SK-N-SH (cell line): ENCODE results near the gene STAMBP. TPM values are rescaled to one million over a fixed set of nuclear protein-coding genes. Genes with fewer than 3 reads are reported as not detected.

Source experiments
- CTCF ChIA-PET: fragments of 300-600, 350-600 bp; formaldehyde crosslinking; extraction: SDS; loops from one replicate; lab custom pipeline; 2021; lab: Yijun Ruan, JAX
- POLR2A ChIA-PET: fragments of 350-600 bp; sonication (Branson Sonifier 250); formaldehyde crosslinking; extraction: SDS; loops from one replicate; lab custom pipeline; 2020; ENCODE audit warnings: antibody characterized with exemption, inconsistent platforms; lab: Yijun Ruan, JAX
- DNase-seq: peaks from one replicate; pipeline ENCODE4 v3.0.0; 2012
- H2AFZ ChIP-seq: fragments of 200-600 bp; sonication (generic); 2 replicates; pipeline ENCODE4 v1.8.1; 2016; ENCODE audit warnings: antibody characterized with exemption, mild to moderate bottlenecking, low read depth
- H3F3A ChIP-seq: fragments of 200-600 bp; sonication (generic); replicated peaks from 2 replicates; pipeline ENCODE3; 2016; ENCODE audit warnings: antibody characterized with exemption, mild to moderate bottlenecking; ENCODE audit not compliant: insufficient read depth
- H3K27ac ChIP-seq, 2 experiments: fragments of 200-500 bp in 1 of 2; fragments of 200-600 bp in 1 of 2; sonication (Bioruptor generic) in 1 of 2; sonication (generic), shearing (Covaris generic) in 1 of 2; 2 replicates each; pipeline versions ENCODE4 v1.5.1 to v1.6.1; 2014 to 2016; ENCODE audit warnings: low read depth in 2 of 2, inconsistent platforms in 1 of 2, low read length in 1 of 2, mild to moderate bottlenecking in 1 of 2, mixed read lengths in 1 of 2
- H3K27me3 ChIP-seq: fragments of 200-600 bp; sonication (generic), shearing (Covaris generic); 2 replicates; pipeline ENCODE4 v1.6.1; 2016; ENCODE audit warnings: mixed run types; ENCODE audit not compliant: insufficient read depth
- H3K36me3 ChIP-seq, 2 experiments: fragments of 200-500 bp in 1 of 2; fragments of 200-600 bp in 1 of 2; sonication (Bioruptor generic) in 1 of 2; sonication (generic) in 1 of 2; replicated peaks in 1 of 2; 2 replicates each; pipeline versions ENCODE3 to v1.5.1; 2014 to 2016; ENCODE audit warnings: low read length in 1 of 2, mild to moderate bottlenecking in 1 of 2; ENCODE audit not compliant: insufficient read depth in 2 of 2, control insufficient read depth in 1 of 2
- H3K4me1 ChIP-seq, 2 experiments: fragments of 200-500 bp in 1 of 2; fragments of 200-600 bp in 1 of 2; sonication (Bioruptor generic) in 1 of 2; sonication (generic), shearing (Covaris generic) in 1 of 2; 2 replicates each; pipeline versions ENCODE4 v1.5.1 to v1.6.1; 2014 to 2016; ENCODE audit warnings: low read depth in 1 of 2, low read length in 1 of 2, mixed run types in 1 of 2; ENCODE audit not compliant: insufficient read depth in 2 of 2, control insufficient read depth in 1 of 2
- H3K4me2 ChIP-seq: fragments of 200-600 bp; sonication (generic), shearing (Covaris generic); 2 replicates; pipeline ENCODE4 v1.6.1; 2017; ENCODE audit warnings: mixed run types
- H3K4me3 ChIP-seq, 2 experiments: fragments of 200-500 bp in 1 of 2; fragments of 200-600 bp in 1 of 2; sonication (Bioruptor generic) in 1 of 2; sonication (generic), shearing (Covaris generic) in 1 of 2; 2 replicates each; pipeline versions ENCODE4 v1.5.1 to v1.8.1; 2014 to 2016; ENCODE audit warnings: low read depth in 2 of 2, inconsistent platforms in 1 of 2, low read length in 1 of 2, mild to moderate bottlenecking in 1 of 2, mixed read lengths in 1 of 2, moderate library complexity in 1 of 2
- H3K79me2 ChIP-seq: fragments of 200-600 bp; sonication (generic); 2 replicates; pipeline ENCODE4 v1.8.1; 2017; ENCODE audit warnings: mild to moderate bottlenecking; ENCODE audit not compliant: insufficient read depth
- H3K9ac ChIP-seq: fragments of 200-600 bp; sonication (generic); 2 replicates; pipeline ENCODE4 v1.6.1; 2017; ENCODE audit warnings: mixed run types
- H3K9me2 ChIP-seq: fragments of 200-600 bp; sonication (generic); 2 replicates; pipeline ENCODE4 v1.6.1; 2017; ENCODE audit warnings: mixed run types
- H3K9me3 ChIP-seq: fragments of 200-600 bp; sonication (generic); 2 replicates; pipeline ENCODE4 v1.6.1; 2017; ENCODE audit warnings: mixed run types, mild to moderate bottlenecking, moderate library complexity
- H4K20me1 ChIP-seq: fragments of 200-600 bp; sonication (generic); 2 replicates; pipeline ENCODE4 v1.6.1; 2017; ENCODE audit warnings: mild to moderate bottlenecking, mixed run types; ENCODE audit not compliant: insufficient read depth
- CHD2 ChIP-seq: fragments of 150-350 bp; IDR thresholded peaks from 2 replicates; pipeline ENCODE4 v1.6.1; 2018; ENCODE audit warnings: low read length; ENCODE audit not compliant: partially characterized antibody
- CTCF ChIP-seq: fragments of 200-600 bp; sonication (generic); IDR thresholded peaks from 2 replicates; pipeline ENCODE4 v1.6.1; 2017; ENCODE audit warnings: antibody characterized with exemption, mild to moderate bottlenecking, moderate library complexity
- ELF1 ChIP-seq: IDR thresholded peaks from 2 replicates; pipeline ENCODE4 v1.4.0; 2012
- FOXJ3 ChIP-seq: sonication (generic); formaldehyde crosslinking; IDR thresholded peaks from 2 replicates; pipeline ENCODE4 v1.5.1; 2020; ENCODE audit warnings: mild to moderate bottlenecking, missing genetic modification reagents
- FOXM1 ChIP-seq: IDR thresholded peaks from 2 replicates; pipeline ENCODE4 v1.4.0; 2012; ENCODE audit warnings: low read depth, mild to moderate bottlenecking
- MXI1 ChIP-seq: IDR thresholded peaks from 2 replicates; pipeline ENCODE4 v1.6.1; 2012; ENCODE audit warnings: mild to moderate bottlenecking, low read depth, low read length, improper control_type of control experiment
- NRF1 ChIP-seq: IDR thresholded peaks from 2 replicates; pipeline ENCODE4 v1.6.1; 2012; ENCODE audit warnings: low read depth, mild to moderate bottlenecking, low read length
- PBX3 ChIP-seq: IDR thresholded peaks from 2 replicates; pipeline ENCODE4; 2012
- POLR2AphosphoS5 ChIP-seq: IDR thresholded peaks from 2 replicates; pipeline ENCODE4 v1.6.1; 2012; ENCODE audit warnings: low read depth, low read length
- RCOR1 ChIP-seq: fragments of 150-350 bp; IDR thresholded peaks from 2 replicates; pipeline ENCODE4 v1.6.1; 2017; ENCODE audit warnings: antibody characterized with exemption, low read length
- REST ChIP-seq: IDR thresholded peaks from 2 replicates; pipeline ENCODE4 v1.6.1; 2012; ENCODE audit warnings: mild to moderate bottlenecking, low read depth, low read length, moderate library complexity
- SIN3A ChIP-seq: IDR thresholded peaks from 2 replicates; pipeline ENCODE4 v1.6.1; 2012; ENCODE audit warnings: low read depth, mild to moderate bottlenecking, low read length, moderate library complexity, borderline replicate concordance
- SMC3 ChIP-seq: IDR thresholded peaks from 2 replicates; pipeline ENCODE4 v1.6.1; 2012; ENCODE audit warnings: low read depth, low read length, improper control_type of control experiment
- USF2 ChIP-seq: fragments of 150-350 bp; IDR thresholded peaks from 2 replicates; pipeline ENCODE4 v1.6.1; 2017; ENCODE audit warnings: antibody characterized with exemption, low read length, low read depth, borderline replicate concordance
- YY1 ChIP-seq: IDR thresholded peaks from 2 replicates; pipeline ENCODE4 v1.4.0; 2012; ENCODE audit warnings: low read depth, mild to moderate bottlenecking
- WGBS: methylation state at CpG from one replicate; pipeline ENCODE4 v1.1.6; 2017; ENCODE audit warnings: low lambda C conversion rate; 5-methylcytosine and 5-hydroxymethylcytosine counted together
- polyA plus RNA-seq, 3 experiments: library from polyadenylated mRNA; depleted of rRNA; stranded (reverse); fragments of >200 nt; gene quantifications; 2 replicates each; pipeline ENCODE4 v1.2.3, GENCODE V29; 2012
- TF ChIP-seq, protein P1 (sequence below): fragments of 150-350 bp; IDR thresholded peaks from 2 replicates; pipeline ENCODE4 v1.6.1; 2016; ENCODE audit warnings: mild to moderate bottlenecking, low read depth, low read length

STAMBP gene
- polyA plus RNA-seq, 1 of the 3 experiments (the other 2 are of a cell fraction), result 42.2 TPM

GRCh38 chr2:73891276-73891901 lies 62.6 kb downstream of the STAMBP start:
- Histone ChIP-seq H3K9me2 (no peaks in the 10 kb centered on the region), H3K9me3 (no peaks in the 10 kb centered on the region), H3F3A (no peaks in the 10 kb centered on the region), H2AFZ (no peak overlapping the region), H3K9ac (no peak overlapping the region), H3K36me3 (no peaks in the 10 kb centered on the region), H4K20me1 (no peaks in the 10 kb centered on the region), H3K4me1 (no peaks in the 10 kb centered on the region), H3K79me2 (no peaks in the 10 kb centered on the region), H3K4me3 (no peak overlapping the region), H3K4me2 (no peak overlapping the region), H3K27me3 (no peaks in the 10 kb centered on the region; the same call in 1 of the 2 replicates), H3K27ac (no peak overlapping the region)
- ChIA-PET POLR2A (no interaction called here), CTCF (no interaction called here)
- TF ChIP-seq RCOR1 (no peak), MXI1 (no peak), PBX3 (no peak), SIN3A (no peak), NRF1 (no peak)
- TF ChIP-seq, protein P1, sequence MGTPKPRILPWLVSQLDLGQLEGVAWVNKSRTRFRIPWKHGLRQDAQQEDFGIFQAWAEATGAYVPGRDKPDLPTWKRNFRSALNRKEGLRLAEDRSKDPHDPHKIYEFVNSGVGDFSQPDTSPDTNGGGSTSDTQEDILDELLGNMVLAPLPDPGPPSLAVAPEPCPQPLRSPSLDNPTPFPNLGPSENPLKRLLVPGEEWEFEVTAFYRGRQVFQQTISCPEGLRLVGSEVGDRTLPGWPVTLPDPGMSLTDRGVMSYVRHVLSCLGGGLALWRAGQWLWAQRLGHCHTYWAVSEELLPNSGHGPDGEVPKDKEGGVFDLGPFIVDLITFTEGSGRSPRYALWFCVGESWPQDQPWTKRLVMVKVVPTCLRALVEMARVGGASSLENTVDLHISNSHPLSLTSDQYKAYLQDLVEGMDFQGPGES, result no peak
- DNase-seq, result no peak
- WGBS, result 55% methylated on average over 3 of the region's 5 CpGs

DNA sequence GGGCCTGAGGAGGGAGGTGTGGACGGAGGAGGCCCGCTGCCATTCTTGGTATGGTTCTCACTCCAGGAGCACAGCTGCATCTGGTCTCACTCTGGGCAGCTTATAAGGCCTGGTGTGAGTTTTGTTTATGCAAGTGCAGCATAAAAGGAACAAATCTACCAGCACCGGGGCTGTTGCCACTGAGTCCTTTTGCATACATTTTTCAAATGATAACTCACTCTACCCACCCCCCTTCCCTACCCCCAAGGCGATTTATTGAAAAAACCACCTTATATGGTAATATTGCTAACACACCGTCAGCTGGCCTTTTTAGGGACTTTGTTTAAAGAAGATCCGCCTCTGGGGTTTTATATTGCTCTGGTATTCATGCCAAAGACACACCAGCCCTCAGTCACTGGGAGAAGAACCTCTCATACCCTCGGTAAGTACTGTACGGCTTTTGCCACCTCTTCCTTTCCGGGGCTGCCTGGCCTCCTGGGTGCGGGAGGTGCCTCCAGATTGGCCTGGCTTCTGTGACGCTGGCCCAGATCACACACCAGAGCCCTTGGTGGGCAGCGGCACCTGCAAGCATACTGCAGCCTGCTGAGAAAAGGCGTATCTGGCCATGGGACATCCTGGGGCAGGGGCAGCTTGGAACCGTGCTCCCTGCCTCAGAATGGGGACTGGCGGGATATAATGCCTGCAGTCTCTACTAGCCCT lies 64.0 kb downstream of the STAMBP start, which contains the start of gene ACTG2:
ACTG2 (plus strand) TSS at position 378 of the 699 bp plus-strand sequence. CDS start 8,304 bp downstream, outside the sequence.
- ChIA-PET POLR2A (no interaction called here), CTCF (interaction anchor here (1.2 kb wide), 1 partner anchor 19 kb away, joined by 3 read pairs; no protein-coding TSS in a partner anchor)
- Histone ChIP-seq H3K9ac (no peak within 1 kb of the TSS), H3K9me2 (no peaks in the 10 kb centered on the region), H3K4me2 (no peak within 1 kb of the TSS), H2AFZ (no peak within 1 kb of the TSS), H4K20me1 (no peaks in the 10 kb centered on the region), H3F3A (no peaks in the 10 kb centered on the region), H3K27me3 (no peaks in the 10 kb centered on the region; the same call in 1 of the 2 replicates)
- 76% methylated on average over 12 of the region's 15 CpGs for WGBS
- TF ChIP-seq SMC3 (no peak), POLR2AphosphoS5 (no peak), YY1 (no peak), USF2 (no peak), ELF1 (no peak), CHD2 (no peak), CTCF (no peak), REST (no peak), FOXM1 (no peak), FOXJ3 (CRISPR knock-in tag) (no peak)
- TF ChIP-seq, protein P1, result no peak
- TF ChIP-seq, all 33 proteins: peak for 0
- DNase-seq, result no peak
- Histone ChIP-seq H3K9me3 (no peaks in the 10 kb centered on the region), H3K79me2 (no peaks in the 10 kb centered on the region), H3K4me3 (no peak within 1 kb of the TSS), H3K27ac (no peak within 1 kb of the TSS), H3K4me1 (no peaks in the 10 kb centered on the region), H3K36me3 (no peaks in the 10 kb centered on the region)
